GM19468 (cell line): ENCODE results near the gene VWF.
"Not testable (repeated sequence)": the region's sequence is repeated elsewhere in the genome, so short reads cannot be mapped to it uniquely, and the experiment has no call there.

ENCODE experiments used
- ATAC-seq: cut with Tn5 transposase; IDR thresholded peaks from one replicate; pipeline ENCODE4 v1.9.1; 2021; ENCODE audit warnings: mild to moderate bottlenecking, moderate library complexity, moderate number of reproducible peaks; ENCODE audit not compliant: unreplicated experiment; ENCODE audit errors: extremely low read depth

Gene VWF

DNA sequence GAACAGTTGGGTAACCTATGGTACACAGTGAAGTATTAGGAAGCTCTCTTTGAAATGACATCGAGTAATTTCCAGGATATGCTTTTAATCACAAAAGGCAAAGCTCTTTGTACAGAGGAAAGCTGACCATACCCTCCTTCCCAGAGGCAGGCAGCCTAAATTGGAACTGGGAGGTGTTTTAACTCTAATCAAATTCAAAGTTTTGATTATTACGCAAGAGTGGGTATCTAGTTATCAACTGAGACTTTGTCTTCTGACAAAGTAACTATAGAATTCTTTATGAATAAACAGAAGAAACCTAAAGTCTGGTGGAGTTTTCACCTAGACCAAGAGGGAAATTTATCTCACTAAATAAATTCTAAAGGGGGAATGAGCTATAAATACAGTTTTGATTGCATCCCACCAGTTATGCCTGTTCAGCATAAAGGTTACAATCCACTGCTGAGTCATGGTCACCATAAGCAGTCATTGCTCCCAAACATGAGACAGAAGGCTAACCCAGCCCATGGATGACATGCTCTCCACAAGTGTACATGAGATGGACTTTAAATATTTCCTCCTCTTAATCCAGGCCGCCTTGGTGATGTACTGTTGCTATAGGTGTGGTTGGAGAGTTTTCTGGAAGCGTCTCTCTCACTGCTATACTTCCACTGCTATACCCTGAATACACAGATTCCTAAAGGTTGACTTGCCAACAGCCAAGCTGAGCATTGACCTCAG, 113.7 kb downstream of the VWF start:
- ATAC-seq = not testable (repeated sequence)

DNA sequence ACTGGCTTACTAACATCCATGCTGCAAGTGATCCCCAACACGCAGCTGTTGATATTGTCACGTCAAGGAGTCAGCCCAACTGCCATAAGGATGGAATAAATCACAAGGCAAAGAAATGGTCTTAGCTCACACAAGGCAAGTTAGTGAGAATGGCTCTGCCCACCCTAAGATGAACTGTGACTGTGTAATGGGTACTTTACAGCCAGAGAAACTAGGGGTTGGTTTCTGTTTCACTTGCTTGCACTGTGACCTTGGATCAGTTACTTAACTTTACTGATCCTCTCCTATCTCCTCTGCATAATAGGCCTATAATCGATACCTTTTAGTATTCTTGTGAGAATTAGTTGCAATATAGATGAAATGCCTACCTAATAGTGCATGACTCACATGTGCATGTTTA, 127.2 kb downstream of the VWF start:
- no peak for ATAC-seq

- no peak for ATAC-seq
Measured at GRCh38 chr12:5996459-5996858, 128.0 kb downstream of the VWF start.

DNA sequence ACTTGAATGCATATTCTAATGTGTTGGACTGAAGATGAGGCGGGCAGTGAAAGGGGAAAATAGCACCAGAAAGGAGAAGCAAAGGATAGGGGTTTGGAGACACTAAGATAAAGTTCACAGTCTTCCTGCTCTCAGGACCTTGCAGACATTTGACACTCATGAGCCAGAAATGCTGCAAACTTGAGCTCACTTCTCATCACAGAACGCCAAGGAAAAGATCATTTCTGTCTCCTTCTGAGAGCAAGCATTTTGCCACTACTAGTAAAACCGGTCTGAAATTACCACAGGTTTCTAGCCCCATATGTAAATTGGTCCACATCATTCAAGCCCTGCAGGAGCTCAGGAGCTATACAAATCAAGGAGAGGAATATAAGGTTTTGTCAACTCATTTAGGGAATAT, 134.8 kb downstream of the VWF start:
- ATAC-seq = no peak

GRCh38 chr12:5988659-5989116, 135.8 kb downstream of the VWF start:
- no peak for ATAC-seq

GRCh38 chr12:5988088-5988487, 136.4 kb downstream of the VWF start:
- ATAC-seq = no peak

GRCh38 chr12:5987573-5987972, 136.9 kb downstream of the VWF start:
- ATAC-seq = no peak

GRCh38 chr12:5985471-5985870, 139.0 kb downstream of the VWF start:
- ATAC-seq = no peak

DNA sequence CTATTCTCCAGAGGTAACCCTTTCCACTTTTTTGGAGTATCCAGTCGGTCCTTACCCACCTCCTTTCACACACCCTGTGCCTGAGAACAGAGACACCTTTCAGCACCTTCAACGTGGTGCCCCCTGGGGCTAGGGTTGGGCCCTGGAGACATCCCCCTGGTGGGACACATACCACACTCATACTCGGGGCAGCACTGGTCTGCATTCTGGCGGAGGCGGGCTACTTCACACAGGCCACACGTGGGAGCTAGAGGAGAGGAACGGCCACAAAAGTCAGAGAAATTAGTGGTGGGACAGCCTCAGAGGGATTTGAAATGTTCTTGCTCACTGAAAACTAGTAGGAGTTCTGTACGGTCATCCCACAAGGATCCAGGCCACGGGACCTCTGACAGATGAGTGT, 139.6 kb downstream of the VWF start:
- no peak for ATAC-seq

DNA sequence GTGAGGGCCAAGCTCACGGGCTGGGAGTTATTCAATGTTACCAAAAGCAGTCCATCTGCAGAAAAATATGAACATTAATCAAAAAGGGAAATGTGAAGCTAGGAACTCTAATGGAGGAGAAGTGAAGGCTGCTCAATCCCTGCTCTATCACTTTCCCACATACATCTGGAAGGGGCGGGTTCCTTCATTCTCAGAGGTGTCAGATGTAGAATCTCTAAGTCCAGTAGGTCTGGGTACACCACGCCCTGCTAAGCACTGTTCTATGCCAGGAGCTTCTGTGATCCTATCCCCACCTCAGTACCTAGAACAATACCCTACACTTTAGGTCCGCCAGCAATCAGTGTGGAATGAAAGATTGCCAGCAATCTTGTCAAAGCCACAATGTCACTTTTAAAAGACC, 142.4 kb downstream of the VWF start:
- ATAC-seq = no peak

GRCh38 chr12:5977556-5977955, 146.9 kb downstream of the VWF start:
- ATAC-seq = no peak

- ATAC-seq = no peak
Measured at GRCh38 chr12:5976711-5977110, 147.8 kb downstream of the VWF start.

GRCh38 chr12:5976196-5976595, 148.3 kb downstream of the VWF start:
- no peak for ATAC-seq

DNA sequence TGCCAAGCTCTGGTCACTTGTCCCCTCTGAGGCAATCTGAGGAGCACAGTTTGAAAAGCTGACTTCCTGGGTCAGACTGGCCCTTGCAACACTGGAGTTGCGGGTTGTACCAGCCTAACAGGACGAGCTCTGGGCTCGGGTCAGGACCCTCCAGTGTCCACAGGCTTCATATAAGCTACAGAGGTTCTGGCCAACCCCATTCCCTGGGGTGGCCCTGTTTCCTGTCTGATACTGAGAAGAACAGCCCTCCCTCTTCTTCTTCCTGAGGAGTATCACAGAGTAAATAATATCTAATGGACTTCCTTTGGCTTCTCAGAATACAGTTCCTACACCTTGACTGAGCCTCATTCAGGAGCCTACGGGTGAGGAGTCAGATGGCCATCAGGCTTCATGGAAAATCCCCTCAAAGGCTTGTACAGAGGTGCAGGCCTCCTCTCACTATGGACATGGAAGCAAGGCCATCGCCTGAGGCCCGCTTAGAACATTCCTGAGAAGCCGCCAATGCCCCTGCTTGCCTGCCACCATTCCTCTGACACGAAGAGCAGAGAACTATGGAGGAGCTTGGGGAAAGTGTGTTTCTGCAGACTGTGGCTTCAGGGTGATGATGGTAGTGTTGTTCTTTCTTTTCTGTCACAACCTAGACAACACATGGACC, 150.9 kb downstream of the VWF start:
- no peak for ATAC-seq

DNA sequence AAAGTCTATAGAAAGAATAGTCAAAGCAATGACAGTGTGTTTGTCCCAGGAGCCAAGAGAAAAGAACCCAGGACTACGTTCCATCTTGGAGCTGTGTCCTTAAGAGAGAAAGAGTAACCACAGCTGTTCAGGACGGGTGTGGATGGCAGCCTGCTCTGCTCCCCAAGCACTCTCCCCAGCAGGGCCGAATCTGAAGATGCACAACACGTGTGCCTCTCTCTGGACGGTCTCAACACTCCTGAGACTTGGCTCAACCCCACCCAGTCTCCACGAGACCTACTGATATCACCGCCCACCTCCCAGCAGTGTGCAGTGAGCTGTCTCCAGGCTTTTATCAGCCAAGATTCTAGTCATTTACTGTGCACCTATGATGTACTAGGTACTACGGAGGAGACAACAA, 152.1 kb downstream of the VWF start:
- no peak for ATAC-seq

DNA sequence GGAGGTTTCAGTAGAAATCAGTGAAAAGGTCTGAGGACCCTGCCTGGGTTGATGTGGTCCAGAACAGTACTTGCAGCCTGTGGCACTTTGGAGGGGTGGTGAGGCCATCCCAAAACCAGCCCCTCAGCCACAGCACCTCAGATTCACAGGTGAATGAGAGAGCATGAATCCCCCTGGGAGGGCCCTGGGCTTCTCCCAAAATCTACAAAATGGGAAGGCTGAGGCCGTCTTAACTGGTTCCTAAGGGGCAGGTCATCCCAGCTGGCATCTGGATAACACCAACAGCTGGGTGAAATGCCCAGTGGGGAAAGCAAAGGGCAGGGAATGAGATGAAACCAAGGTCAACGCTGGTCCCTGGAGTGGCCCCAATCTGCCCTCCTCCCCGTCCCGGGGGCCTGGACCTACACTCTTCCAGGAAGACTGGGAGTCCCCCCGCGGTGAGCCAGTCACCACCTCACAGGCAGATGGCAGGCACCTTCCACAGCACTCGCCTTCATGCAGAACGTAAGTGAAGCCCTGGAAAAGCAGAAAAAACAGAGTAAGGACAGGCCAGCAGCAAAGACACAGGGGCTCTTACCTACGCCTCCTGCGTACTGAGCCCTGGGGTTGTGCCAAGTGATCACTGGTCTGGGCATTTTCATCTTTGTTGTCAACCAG, 153.1 kb downstream of the VWF start:
- no peak for ATAC-seq

DNA sequence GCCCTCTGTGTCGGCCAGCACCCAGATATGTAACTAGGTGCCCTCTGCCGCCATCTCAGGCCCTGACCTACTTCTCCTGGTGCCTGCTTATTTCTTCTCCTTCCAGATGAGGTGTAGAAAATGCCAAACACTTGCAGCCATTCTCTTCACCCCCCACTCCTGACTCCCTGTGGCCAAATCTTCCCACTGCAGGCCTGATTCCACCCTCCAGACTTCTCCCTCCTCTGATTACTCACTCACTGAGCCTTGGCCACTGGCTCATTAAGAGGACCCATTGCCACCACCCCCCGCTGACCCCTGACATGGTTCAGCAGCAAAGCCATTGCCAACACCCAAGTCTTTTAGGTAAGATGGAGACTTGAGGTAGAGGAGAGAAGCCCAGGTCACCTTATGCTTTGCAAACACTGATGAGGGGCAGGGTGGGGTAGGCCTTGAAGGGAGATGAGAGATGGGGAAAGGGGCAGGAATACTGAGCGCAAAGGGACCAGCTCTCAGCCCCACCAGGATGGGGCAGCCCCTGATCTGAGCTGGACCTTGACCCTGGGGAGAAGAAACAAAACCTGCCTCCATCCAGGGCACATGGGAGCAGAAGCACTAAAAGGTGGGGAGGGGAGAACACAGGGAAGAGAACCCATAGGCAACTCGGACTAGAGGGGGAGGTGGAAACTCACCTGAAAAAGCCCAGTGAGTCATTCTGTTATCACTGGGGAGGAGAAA, 154.3 kb downstream of the VWF start:
- ATAC-seq = no peak

DNA sequence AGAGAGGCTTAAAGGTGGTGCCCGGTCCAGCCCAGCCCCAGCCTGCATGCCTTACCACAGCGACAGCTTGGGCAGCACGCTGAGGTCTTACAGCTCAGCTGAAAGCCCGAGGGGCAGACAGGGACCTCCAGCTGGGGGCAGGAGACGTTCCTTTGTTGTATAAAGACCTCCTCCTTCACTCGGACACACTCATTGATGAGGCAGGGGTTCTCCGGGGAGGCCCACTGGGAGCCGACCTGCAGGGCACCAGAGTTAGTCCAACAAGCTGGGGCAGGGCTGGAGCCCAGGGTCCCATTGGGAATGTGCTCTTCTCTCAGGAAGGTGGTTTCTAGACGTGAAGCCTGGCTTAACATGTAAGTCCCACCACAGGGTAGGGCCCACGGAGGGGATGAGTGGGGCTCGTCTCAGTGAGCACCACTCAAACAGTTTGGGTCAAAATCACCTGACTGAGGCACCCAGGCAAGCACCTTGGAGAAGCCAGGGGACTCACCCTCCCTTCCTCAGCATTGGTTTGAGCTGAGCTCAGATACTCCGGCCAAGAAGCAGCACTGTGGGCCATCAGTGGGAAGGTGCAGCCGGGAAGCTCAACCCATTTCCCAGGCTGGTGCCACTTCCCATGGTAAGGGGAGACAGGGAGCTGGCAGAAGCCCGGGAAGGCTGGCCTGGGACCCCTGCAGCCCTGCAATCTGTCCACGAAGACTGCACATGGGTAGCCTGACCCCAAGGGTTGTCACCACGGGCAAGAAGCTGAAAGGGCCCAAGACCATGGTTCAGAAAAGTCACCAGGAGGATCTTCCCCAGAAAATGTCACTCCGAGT, 155.1 kb downstream of the VWF start:
- ATAC-seq = no peak

DNA sequence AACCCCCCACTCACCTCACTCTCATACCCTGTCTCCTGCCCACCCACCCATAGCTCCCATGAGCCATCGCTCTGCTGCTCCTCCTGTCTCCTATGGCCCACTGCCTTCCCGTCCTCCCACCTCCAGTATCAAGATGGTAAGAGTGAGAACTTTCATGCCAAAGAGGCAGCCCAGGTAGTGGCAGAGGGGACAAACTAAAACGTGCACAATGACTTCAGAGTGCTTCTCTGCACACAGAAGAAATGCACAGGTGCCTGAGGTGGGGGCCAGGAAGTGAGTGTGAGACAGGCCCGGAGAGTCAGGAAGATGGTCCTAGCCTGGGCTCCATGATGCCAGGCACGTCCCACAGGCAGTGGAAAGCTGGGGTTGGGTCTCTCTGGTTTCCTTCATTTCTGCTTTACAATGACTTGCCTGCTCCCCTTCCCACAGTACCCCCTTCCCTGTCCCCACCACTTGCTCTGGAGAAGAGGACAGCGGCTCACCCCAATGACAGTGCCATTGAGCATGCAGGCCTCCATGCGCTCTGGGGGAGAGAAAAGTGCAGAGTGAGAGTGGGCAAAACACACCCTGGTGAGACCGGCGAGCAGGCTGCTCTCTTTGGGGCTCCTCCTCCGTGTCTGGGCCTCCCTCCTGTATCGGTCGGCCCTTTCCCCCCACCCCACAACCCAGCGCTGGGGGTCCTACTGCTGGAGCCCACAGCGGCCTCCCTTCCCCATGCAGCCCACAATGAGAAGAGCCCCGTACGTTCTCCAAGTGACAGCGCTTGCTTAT, 156.6 kb downstream of the VWF start:
- ATAC-seq = no peak
